Measurements from ENCODE around the gene HDAC6. TPM values are rescaled to one million over a fixed set of nuclear protein-coding genes. Genes with fewer than 3 reads are reported as not detected.

The HDAC6 gene
- total RNA-seq, 1 experiment from 2014 or later: 79.9 TPM

- intact Hi-C loops (cut with micrococcal nuclease): no loop called here
- Histone ChIP-seq H3K4me3 (replicated peaks in 1 of 2; ENCODE audit: low read depth in 1 of 2, low read length in 2 of 2) (no peak overlapping the region), H2AFZ (ENCODE audit: low read depth, low read length, poor library complexity, severe bottlenecking) (no peak overlapping the region), H3K4me1 (ENCODE audit: control insufficient read depth in 1 of 2, insufficient read depth in 2 of 2, low read length in 2 of 2) (no peaks in the 10 kb centered on the region), H3K79me2 (ENCODE audit: insufficient read depth, low read length) (no peaks in the 10 kb centered on the region), H3K27ac (ENCODE audit: low read depth, low read length) (no peak overlapping the region), H4K20me1 (ENCODE audit: insufficient read depth) (no peaks in the 10 kb centered on the region), H3K27me3 (ENCODE audit: insufficient read depth, low read length) (no peaks in the 10 kb centered on the region), H3K9ac (ENCODE audit: low read length) (no peak overlapping the region), H3K9me2 (ENCODE audit: insufficient read depth) (no peaks in the 10 kb centered on the region), H3K4me2 (ENCODE audit: low read length) (no peak overlapping the region), H3K9me3 (ENCODE audit: control insufficient read depth in 1 of 2, insufficient read depth in 1 of 2, low read depth in 1 of 2, low read length in 2 of 2) (no peaks in the 10 kb centered on the region), H3K36me3 (ENCODE audit: control insufficient read depth in 1 of 2, insufficient read depth in 2 of 2, low read length in 2 of 2) (no peaks in the 10 kb centered on the region)
- TF ChIP-seq JUND (IDR thresholded peaks at IDR 0.05) (no peak), CEBPB (IDR thresholded peaks at IDR 0.05; ENCODE audit: low read depth) (no peak), ZNF274 (IDR thresholded peaks at IDR 0.05; ENCODE audit: low read depth, low read length) (no peak), REST (IDR thresholded peaks at IDR 0.05; ENCODE audit: low read depth) (no peak), POLR2A (IDR thresholded peaks at IDR 0.05; ENCODE audit: borderline replicate concordance, extremely low read depth, insufficient read depth, insufficient read length) (no peak), SIN3A (IDR thresholded peaks at IDR 0.05; ENCODE audit: low read depth) (no peak), EGR1 (IDR thresholded peaks at IDR 0.05; ENCODE audit: low read depth) (no peak), POLR2AphosphoS5 (IDR thresholded peaks at IDR 0.05; ENCODE audit: low read depth, low read length) (no peak)
- no peak for ATAC-seq
- RAD21 ChIA-PET (ENCODE audit: low non-redundant PET in 1 of 2, low total read pairs in 2 of 2, uncharacterized antibody in 2 of 2, unreplicated experiment in 2 of 2): no interaction called here
- BruUV-seq (replicated peaks): no TSS peak
- DNase-seq (ENCODE audit: low read depth, low spot score): no peak
- POLR2A ChIA-PET: no interaction called here
- CTCF ChIA-PET: no interaction called here
Observed at GRCh38 chrX:48770296-48770695, 31.6 kb upstream of the HDAC6 start.

DNA sequence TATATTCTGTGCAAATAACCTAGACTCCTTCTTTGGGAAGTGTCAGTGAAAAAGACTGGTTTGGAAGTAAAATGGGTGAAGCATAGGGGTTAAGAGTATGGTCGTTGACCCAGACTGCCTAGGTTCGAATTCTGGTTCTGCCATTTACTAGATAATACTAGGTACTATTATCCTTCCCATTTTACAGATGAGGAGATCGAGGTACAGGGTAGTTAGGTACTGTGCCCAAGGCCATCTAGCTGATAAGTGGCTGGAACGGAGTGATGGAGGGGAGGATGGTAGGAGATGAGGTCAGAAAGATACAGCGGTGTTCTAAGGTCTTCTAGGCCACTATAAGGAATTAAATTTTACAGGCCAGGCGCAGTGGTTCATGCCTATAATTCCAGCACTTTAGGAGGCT is 29.3 kb upstream of the HDAC6 start:
- H3K79me2 ChIP-seq (ENCODE audit: insufficient read depth, low read length): no peaks in the 10 kb centered on the region
- RAD21 ChIA-PET (ENCODE audit: low non-redundant PET in 1 of 2, low total read pairs in 2 of 2, uncharacterized antibody in 2 of 2, unreplicated experiment in 2 of 2): no interaction called here
- no peaks in the 10 kb centered on the region for H3K27me3 ChIP-seq (ENCODE audit: insufficient read depth, low read length)
- no peak overlapping the region for H3K27ac ChIP-seq (ENCODE audit: low read depth, low read length)
- no peak for DNase-seq (ENCODE audit: low read depth, low spot score)
- BruUV-seq (replicated peaks): no TSS peak
- intact Hi-C loops (cut with micrococcal nuclease): no loop called here
- H3K4me2 ChIP-seq (ENCODE audit: low read length): no peak overlapping the region
- H3K9me2 ChIP-seq (ENCODE audit: insufficient read depth): no peaks in the 10 kb centered on the region
- no peak overlapping the region for H3K9ac ChIP-seq (ENCODE audit: low read length)
- POLR2A ChIA-PET: no interaction called here
- CTCF ChIA-PET: no interaction called here
- H3K36me3 ChIP-seq (ENCODE audit: control insufficient read depth in 1 of 2, insufficient read depth in 2 of 2, low read length in 2 of 2): no peaks in the 10 kb centered on the region
- H3K4me1 ChIP-seq (ENCODE audit: control insufficient read depth in 1 of 2, insufficient read depth in 2 of 2, low read length in 2 of 2): no peaks in the 10 kb centered on the region
- no peaks in the 10 kb centered on the region for H3K9me3 ChIP-seq (ENCODE audit: control insufficient read depth in 1 of 2, insufficient read depth in 1 of 2, low read depth in 1 of 2, low read length in 2 of 2)
- ATAC-seq: no peak
- no peak overlapping the region for H3K4me3 ChIP-seq (replicated peaks in 1 of 2; ENCODE audit: low read depth in 1 of 2, low read length in 2 of 2)
- no peaks in the 10 kb centered on the region for H4K20me1 ChIP-seq (ENCODE audit: insufficient read depth)
- H2AFZ ChIP-seq (ENCODE audit: low read depth, low read length, poor library complexity, severe bottlenecking): no peak overlapping the region
- TF ChIP-seq MAX (IDR thresholded peaks at IDR 0.05): no peak
- TF ChIP-seq EZH2 (IDR thresholded peaks at IDR 0.05): no peak
- no peak for TF ChIP-seq ZNF274 (IDR thresholded peaks at IDR 0.05; ENCODE audit: low read depth, low read length)
- no peak for TF ChIP-seq CBX3 (IDR thresholded peaks at IDR 0.05; ENCODE audit: low read depth)
- no peak for TF ChIP-seq CEBPB (IDR thresholded peaks at IDR 0.05; ENCODE audit: low read depth)
- TF ChIP-seq EZH2phosphoT487 (IDR thresholded peaks at IDR 0.05; ENCODE audit: borderline replicate concordance): no peak
- no peak for TF ChIP-seq ZFX (IDR thresholded peaks at IDR 0.05)
- no peak for TF ChIP-seq SIN3A (IDR thresholded peaks at IDR 0.05; ENCODE audit: low read depth)
- TF ChIP-seq, protein P1, sequence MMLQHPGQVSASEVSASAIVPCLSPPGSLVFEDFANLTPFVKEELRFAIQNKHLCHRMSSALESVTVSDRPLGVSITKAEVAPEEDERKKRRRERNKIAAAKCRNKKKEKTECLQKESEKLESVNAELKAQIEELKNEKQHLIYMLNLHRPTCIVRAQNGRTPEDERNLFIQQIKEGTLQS (IDR thresholded peaks at IDR 0.05): no peak
- TF ChIP-seq, protein P2, sequence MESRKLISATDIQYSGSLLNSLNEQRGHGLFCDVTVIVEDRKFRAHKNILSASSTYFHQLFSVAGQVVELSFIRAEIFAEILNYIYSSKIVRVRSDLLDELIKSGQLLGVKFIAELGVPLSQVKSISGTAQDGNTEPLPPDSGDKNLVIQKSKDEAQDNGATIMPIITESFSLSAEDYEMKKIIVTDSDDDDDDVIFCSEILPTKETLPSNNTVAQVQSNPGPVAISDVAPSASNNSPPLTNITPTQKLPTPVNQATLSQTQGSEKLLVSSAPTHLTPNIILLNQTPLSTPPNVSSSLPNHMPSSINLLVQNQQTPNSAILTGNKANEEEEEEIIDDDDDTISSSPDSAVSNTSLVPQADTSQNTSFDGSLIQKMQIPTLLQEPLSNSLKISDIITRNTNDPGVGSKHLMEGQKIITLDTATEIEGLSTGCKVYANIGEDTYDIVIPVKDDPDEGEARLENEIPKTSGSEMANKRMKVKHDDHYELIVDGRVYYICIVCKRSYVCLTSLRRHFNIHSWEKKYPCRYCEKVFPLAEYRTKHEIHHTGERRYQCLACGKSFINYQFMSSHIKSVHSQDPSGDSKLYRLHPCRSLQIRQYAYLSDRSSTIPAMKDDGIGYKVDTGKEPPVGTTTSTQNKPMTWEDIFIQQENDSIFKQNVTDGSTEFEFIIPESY (IDR thresholded peaks at IDR 0.05; ENCODE audit: extremely low read depth, insufficient replicate concordance, low read length): no peak
- TF ChIP-seq JUND (IDR thresholded peaks at IDR 0.05): no peak
- TF ChIP-seq YY1 (IDR thresholded peaks at IDR 0.05; ENCODE audit: extremely low read depth, insufficient replicate concordance, low read depth, low read length): no peak
- TF ChIP-seq ELF1 (IDR thresholded peaks at IDR 0.05; ENCODE audit: borderline replicate concordance, low read depth): no peak
